ENCODE results near the gene KRT17. TPM values are rescaled to one million over a fixed set of nuclear protein-coding genes. Genes with fewer than 3 reads are reported as not detected.
"Not testable (repeated sequence)": the region's sequence is repeated elsewhere in the genome, so short reads cannot be mapped to it uniquely, and the experiment has no call there.

The KRT17 gene
- total RNA-seq, 1 donor from 2014 or later = 0.46 TPM

GRCh38 chr17:41625602-41626001 lies 1.2 kb upstream of the KRT17 start:
- Mint-ChIP-seq H3K27me3 (peaks cover 10% of the 10 kb centered on the region), H3K4me3 (ENCODE audit: low read depth) (no peak overlapping the region), H3K27ac (peak overlapping the region; percentile 45), H3K9me3 (ENCODE audit: low read depth) (no peaks in the 10 kb centered on the region), H3K4me1 (ENCODE audit: low read depth) (no peaks in the 10 kb centered on the region), H3K36me3 (ENCODE audit: insufficient read depth) (no peaks in the 10 kb centered on the region)
- no peak for DNase-seq (ENCODE audit: low spot score, unreplicated experiment)
- TF ChIP-seq, protein P1, sequence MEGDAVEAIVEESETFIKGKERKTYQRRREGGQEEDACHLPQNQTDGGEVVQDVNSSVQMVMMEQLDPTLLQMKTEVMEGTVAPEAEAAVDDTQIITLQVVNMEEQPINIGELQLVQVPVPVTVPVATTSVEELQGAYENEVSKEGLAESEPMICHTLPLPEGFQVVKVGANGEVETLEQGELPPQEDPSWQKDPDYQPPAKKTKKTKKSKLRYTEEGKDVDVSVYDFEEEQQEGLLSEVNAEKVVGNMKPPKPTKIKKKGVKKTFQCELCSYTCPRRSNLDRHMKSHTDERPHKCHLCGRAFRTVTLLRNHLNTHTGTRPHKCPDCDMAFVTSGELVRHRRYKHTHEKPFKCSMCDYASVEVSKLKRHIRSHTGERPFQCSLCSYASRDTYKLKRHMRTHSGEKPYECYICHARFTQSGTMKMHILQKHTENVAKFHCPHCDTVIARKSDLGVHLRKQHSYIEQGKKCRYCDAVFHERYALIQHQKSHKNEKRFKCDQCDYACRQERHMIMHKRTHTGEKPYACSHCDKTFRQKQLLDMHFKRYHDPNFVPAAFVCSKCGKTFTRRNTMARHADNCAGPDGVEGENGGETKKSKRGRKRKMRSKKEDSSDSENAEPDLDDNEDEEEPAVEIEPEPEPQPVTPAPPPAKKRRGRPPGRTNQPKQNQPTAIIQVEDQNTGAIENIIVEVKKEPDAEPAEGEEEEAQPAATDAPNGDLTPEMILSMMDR (IDR thresholded peaks at IDR 0.05; ENCODE audit: unreplicated experiment) = no peak

DNA sequence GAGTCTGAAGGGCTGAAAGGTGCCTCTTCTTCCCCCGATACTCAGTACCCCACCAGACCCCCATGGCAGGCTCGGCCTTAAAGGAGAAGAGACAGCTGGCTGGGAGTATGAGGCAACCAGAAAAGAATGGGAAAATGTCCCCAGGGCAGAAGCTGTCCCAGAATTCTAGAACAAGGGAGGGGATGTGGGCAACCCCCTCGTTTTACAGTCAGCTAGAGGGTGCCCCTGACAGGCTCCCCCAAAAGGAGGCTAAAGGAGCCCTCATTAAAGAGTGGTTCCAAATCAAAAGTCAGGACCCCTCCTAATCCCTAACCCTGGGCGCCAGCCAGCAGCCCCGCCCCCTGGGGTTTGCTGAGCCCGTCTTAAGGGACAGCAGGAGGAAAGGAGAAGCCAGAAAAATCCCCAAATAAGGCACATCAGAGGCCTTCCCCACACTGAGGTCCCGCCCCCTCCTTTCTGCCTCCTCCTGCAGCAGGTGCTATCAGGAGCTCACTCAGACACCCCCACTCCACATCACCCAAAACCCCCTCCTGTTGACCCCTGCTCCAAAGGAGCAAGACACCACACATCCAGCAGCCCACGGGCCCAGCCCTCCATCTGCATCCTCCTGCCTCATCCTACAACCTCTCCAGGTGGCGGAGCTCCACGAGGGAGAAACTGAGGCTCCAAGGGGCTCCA lies 1.1 kb downstream of the KRT17 start:
- H3K4me3 Mint-ChIP-seq (ENCODE audit: low read depth); H3K27ac Mint-ChIP-seq; DNase-seq (ENCODE audit: low spot score, unreplicated experiment); H3K36me3 Mint-ChIP-seq (ENCODE audit: insufficient read depth); H3K9me3 Mint-ChIP-seq (ENCODE audit: low read depth); H3K4me1 Mint-ChIP-seq (ENCODE audit: low read depth): not testable (repeated sequence)
- peaks cover 17% of the 10 kb centered on the region for H3K27me3 Mint-ChIP-seq

GRCh38 chr17:41622340-41623183 lies 1.8 kb downstream of the KRT17 start:
- H3K4me3 Mint-ChIP-seq (ENCODE audit: low read depth); H3K4me1 Mint-ChIP-seq (ENCODE audit: low read depth); H3K36me3 Mint-ChIP-seq (ENCODE audit: insufficient read depth); DNase-seq (ENCODE audit: low spot score, unreplicated experiment); H3K27ac Mint-ChIP-seq; H3K9me3 Mint-ChIP-seq (ENCODE audit: low read depth): not testable (repeated sequence)
- peaks cover 14% of the 10 kb centered on the region for H3K27me3 Mint-ChIP-seq

DNA sequence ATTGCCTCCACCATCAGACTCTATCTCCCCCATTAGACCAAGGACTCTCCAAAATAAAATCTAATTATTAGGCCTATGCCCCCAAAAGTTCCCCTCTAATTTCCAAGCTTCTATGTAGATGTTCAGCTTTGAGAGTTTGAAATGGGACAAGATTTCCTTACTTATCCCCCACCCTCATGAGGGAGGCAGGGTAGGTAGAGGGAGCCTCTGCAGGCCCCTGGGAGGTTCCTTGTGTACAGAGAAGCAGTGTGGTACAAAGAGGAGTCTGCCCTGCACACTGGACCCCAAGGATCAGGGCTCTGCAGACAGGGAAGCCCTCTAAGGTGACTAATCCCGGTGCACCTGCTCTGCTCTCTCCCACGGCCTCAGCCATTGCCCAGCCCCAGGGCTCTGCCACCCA lies 2.5 kb downstream of the KRT17 start:
- Mint-ChIP-seq H3K4me3 (ENCODE audit: low read depth) (no peak overlapping the region), H3K9me3 (ENCODE audit: low read depth) (no peaks in the 10 kb centered on the region), H3K27ac (no peak overlapping the region), H3K27me3 (peaks cover 8% of the 10 kb centered on the region), H3K36me3 (ENCODE audit: insufficient read depth) (no peaks in the 10 kb centered on the region), H3K4me1 (ENCODE audit: low read depth) (peaks cover 2% of the 10 kb centered on the region)
- TF ChIP-seq, protein P1 (IDR thresholded peaks at IDR 0.05; ENCODE audit: unreplicated experiment) = no peak
- no peak for DNase-seq (ENCODE audit: low spot score, unreplicated experiment)

DNA sequence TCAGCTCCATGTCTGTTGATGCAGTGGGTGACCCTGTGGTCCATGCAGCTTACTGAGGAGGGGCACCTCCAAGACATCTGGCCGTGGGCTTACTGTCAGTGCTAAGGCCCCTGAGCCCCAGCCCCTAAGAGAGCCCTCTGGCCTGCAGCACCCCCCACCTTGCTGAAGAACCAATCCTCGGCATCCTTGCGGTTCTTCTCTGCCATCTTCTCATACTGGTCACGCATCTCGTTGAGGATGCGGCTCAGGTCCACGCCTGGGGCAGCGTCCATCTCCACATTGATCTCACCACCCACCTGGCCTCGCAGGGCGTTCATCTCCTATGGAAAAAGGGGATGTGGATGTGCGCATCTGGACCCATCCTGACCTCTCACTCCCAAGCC lies 2.9 kb downstream of the KRT17 start:
- H3K4me1 Mint-ChIP-seq (ENCODE audit: low read depth); H3K27ac Mint-ChIP-seq; H3K36me3 Mint-ChIP-seq (ENCODE audit: insufficient read depth); H3K27me3 Mint-ChIP-seq; DNase-seq (ENCODE audit: low spot score, unreplicated experiment); H3K9me3 Mint-ChIP-seq (ENCODE audit: low read depth); H3K4me3 Mint-ChIP-seq (ENCODE audit: low read depth): not testable (repeated sequence)

GRCh38 chr17:41620583-41621434 lies 3.6 kb downstream of the KRT17 start:
- Mint-ChIP-seq H3K9me3 (ENCODE audit: low read depth) (no peaks in the 10 kb centered on the region), H3K4me3 (ENCODE audit: low read depth) (no peak overlapping the region)
- TF ChIP-seq, protein P1 (IDR thresholded peaks at IDR 0.05; ENCODE audit: unreplicated experiment) = no peak

DNA sequence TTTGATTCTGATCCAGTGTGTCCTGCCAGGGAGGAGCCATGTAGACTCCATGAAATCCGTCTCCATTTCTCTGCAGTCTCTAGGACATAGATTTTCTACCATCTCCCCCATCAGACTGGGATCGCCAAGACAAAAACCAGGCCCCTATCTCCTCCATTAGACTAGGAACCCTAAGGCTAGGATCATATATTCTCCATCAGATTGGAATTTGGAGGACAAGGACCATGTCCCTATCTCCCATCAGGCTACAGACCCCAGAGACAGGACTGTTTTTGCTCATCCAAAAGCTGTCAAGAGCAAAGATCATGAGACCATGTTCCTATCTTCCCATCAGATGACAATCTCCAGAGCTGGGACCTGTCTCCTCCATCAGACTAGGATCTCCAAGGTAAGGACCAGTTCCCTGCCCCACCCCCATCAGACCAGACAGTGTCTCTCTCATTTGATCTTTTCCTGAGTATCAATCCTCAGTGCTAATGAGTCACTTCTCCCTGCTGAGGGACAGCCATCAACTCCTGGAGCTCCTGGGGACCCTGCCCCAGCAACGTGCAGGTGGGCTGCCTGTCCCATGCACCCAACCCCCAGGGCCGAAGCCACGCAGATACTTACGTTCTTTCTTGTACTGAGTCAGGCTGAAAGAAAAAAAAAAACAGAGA lies 4.3 kb downstream of the KRT17 start:
- H3K36me3 Mint-ChIP-seq (ENCODE audit: insufficient read depth); DNase-seq (ENCODE audit: low spot score, unreplicated experiment); H3K9me3 Mint-ChIP-seq (ENCODE audit: low read depth); H3K4me3 Mint-ChIP-seq (ENCODE audit: low read depth); H3K4me1 Mint-ChIP-seq (ENCODE audit: low read depth); H3K27ac Mint-ChIP-seq; H3K27me3 Mint-ChIP-seq: not testable (repeated sequence)

More at GRCh38 chr17:41620583-41621434, 3.6 kb downstream of the KRT17 start:
- H3K27ac Mint-ChIP-seq = no peak overlapping the region
- H3K4me1 Mint-ChIP-seq (ENCODE audit: low read depth) = peaks cover 2% of the 10 kb centered on the region
- no peaks in the 10 kb centered on the region for H3K36me3 Mint-ChIP-seq (ENCODE audit: insufficient read depth)
- H3K27me3 Mint-ChIP-seq = peaks cover 7% of the 10 kb centered on the region
- DNase-seq (ENCODE audit: low spot score, unreplicated experiment) = no peak

Data from progenitor cell of endocrine pancreas (in vitro differentiated cells).